Spleen (tissue), 11 donors: ENCODE results near the gene SPTSSB. TPM values are rescaled to one million over a fixed set of nuclear protein-coding genes. Genes with fewer than 3 reads are reported as not detected.

Source experiments
- DNase-seq: peaks from one replicate; pipeline ENCODE4 v3.0.0-alpha.2; 2020
- H3K27ac ChIP-seq, 8 donors: fragments of 200-600 bp; sonication (generic) in 7 of 8; 1 replicate in 4 of 8; 2 replicates in 4 of 8; pipeline versions ENCODE4 v1.5.0 to v1.8.0; 2016 to 2021; ENCODE audit warnings: inconsistent platforms in 4 of 8, mild to moderate bottlenecking in 4 of 8, moderate library complexity in 1 of 8
- H3K27me3 ChIP-seq, 7 donors: fragments of 200-600 bp; sonication (generic) in 6 of 7; replicated peaks in 1 of 7; 1 replicate in 4 of 7; 2 replicates in 3 of 7; pipeline versions ENCODE4 v1.5.0 to v1.8.0; 2016 to 2021; ENCODE audit warnings: inconsistent platforms in 3 of 7, mild to moderate bottlenecking in 1 of 7
- H3K36me3 ChIP-seq, 6 donors: fragments of 200-600 bp; sonication (generic) in 5 of 6; 1 replicate in 4 of 6; 2 replicates in 2 of 6; pipeline versions ENCODE4 v1.5.0 to v1.8.0; 2016 to 2021; ENCODE audit warnings: inconsistent platforms in 2 of 6
- H3K4me1 ChIP-seq, 6 donors: fragments of 200-600 bp; sonication (generic) in 5 of 6; 1 replicate in 3 of 6; 2 replicates in 3 of 6; pipeline versions ENCODE4 v1.5.0 to v1.8.0; 2016 to 2021; ENCODE audit warnings: inconsistent platforms in 3 of 6
- H3K4me3 ChIP-seq, 8 donors: fragments of 200-600 bp; sonication (generic) in 7 of 8; 1 replicate in 4 of 8; 2 replicates in 4 of 8; pipeline versions ENCODE4 v1.5.0 to v1.8.0; 2016 to 2021; ENCODE audit warnings: inconsistent platforms in 4 of 8, mild to moderate bottlenecking in 4 of 8, moderate library complexity in 2 of 8
- H3K9me3 ChIP-seq, 8 donors: fragments of 200-600 bp; sonication (generic) in 7 of 8; 1 replicate in 4 of 8; 2 replicates in 4 of 8; pipeline versions ENCODE4 v1.5.0 to v1.8.0; 2016 to 2021; ENCODE audit warnings: inconsistent platforms in 4 of 8
- POLR2A ChIP-seq, 3 donors: fragments of 450-650 bp; IDR thresholded peaks; one replicate each; pipeline ENCODE4 v1.5.1; 2017; ENCODE audit warnings: antibody characterized with exemption in 3 of 3, mild to moderate bottlenecking in 1 of 3
- POLR2AphosphoS5 ChIP-seq, 3 donors: sonication (generic); formaldehyde crosslinking; IDR thresholded peaks; one replicate each; pipeline ENCODE4 v1.5.1; 2017; ENCODE audit warnings: antibody characterized with exemption in 3 of 3
- WGBS, 5 donors: extraction: QIAGEN DNeasy Blood & Tissue Kit in 3 of 5; methylation state at CpG; one replicate each; pipeline versions ENCODE4 v1.1.5 to v1.1.7; 2013 to 2018; 5-methylcytosine and 5-hydroxymethylcytosine counted together
- intact Hi-C: fragments of 100-400 bp; cut with DNase I; formaldehyde crosslinking; loops from one replicate; pipeline ENCODE4 v1.15.0; 2023; ENCODE audit warnings: low total_unique reads
- polyA plus RNA-seq, 3 donors: library from polyadenylated mRNA; stranded (reverse); fragments of 200-250 nt; gene quantifications; one replicate each; pipeline ENCODE4 v1.2.1, GENCODE V29; 2013
- total RNA-seq, 7 donors: library from RNA; depleted of rRNA in 3 of 7; stranded (reverse); fragments of >200 nt in 3 of 7; fragmentation: NEBNext Ultra II Directional in 4 of 7; extraction: Animal tissue kit (Norgen Biotek cat#: 25700) in 4 of 7; gene quantifications; one replicate each; pipeline versions ENCODE4 v1.1.0 to v1.2.1, GENCODE V29; 2016 to 2021
- TF ChIP-seq, protein P1 (sequence below), 11 experiments: fragments of 200-600 bp in 7 of 11; fragments of 450-650 bp in 4 of 11; sonication (generic) in 4 of 11; IDR thresholded peaks in 8 of 11; conservative IDR thresholded peaks in 3 of 11; 1 replicate in 7 of 11; 2 replicates in 4 of 11; pipeline versions ENCODE4 v1.4.0 to v1.8.0; 2016 to 2021; ENCODE audit warnings: antibody characterized with exemption in 11 of 11, inconsistent platforms in 4 of 11, mild to moderate bottlenecking in 1 of 11
- donor health status: healthy with polysubstance abuse.
- donor health status: DM: no; HTN: no; CAD: no; lungs with moderate emphysema.
- donor health status: DM: no; HTN: no; CAD: no.
- donor health status: Bipolar disorder and iron deficiency.
- donor health status: healthy.
- donor health status: DM: no; HTN: no; CAD: no.
- donor health status: DM: yes; HTN: yes; CAD: no.

The SPTSSB gene
- total and polyA plus RNA-seq, 10 donors, result 0.26 to 4.5 (median 0.74) TPM

GRCh38 chr3:161316006-161316689 lies 55.2 kb downstream of the SPTSSB start:
- intact Hi-C loops, result no loop called here
- H3K4me1 ChIP-seq, result peaks cover 0 to 14% (median 7%) of the 10 kb centered on the region in 6 donors
- WGBS, 5 donors, result 89 to 95% (median 92%) methylated on average over 3 of the region's 3 CpGs
- DNase-seq, result no peak
- no peaks in the 10 kb centered on the region for H3K27me3 ChIP-seq
- no peaks in the 10 kb centered on the region for H3K36me3 ChIP-seq
- no peak overlapping the region for H3K27ac ChIP-seq
- no peak overlapping the region for H3K4me3 ChIP-seq
- TF ChIP-seq, protein P1, sequence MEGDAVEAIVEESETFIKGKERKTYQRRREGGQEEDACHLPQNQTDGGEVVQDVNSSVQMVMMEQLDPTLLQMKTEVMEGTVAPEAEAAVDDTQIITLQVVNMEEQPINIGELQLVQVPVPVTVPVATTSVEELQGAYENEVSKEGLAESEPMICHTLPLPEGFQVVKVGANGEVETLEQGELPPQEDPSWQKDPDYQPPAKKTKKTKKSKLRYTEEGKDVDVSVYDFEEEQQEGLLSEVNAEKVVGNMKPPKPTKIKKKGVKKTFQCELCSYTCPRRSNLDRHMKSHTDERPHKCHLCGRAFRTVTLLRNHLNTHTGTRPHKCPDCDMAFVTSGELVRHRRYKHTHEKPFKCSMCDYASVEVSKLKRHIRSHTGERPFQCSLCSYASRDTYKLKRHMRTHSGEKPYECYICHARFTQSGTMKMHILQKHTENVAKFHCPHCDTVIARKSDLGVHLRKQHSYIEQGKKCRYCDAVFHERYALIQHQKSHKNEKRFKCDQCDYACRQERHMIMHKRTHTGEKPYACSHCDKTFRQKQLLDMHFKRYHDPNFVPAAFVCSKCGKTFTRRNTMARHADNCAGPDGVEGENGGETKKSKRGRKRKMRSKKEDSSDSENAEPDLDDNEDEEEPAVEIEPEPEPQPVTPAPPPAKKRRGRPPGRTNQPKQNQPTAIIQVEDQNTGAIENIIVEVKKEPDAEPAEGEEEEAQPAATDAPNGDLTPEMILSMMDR (IDR thresholded peaks at IDR 0.05 in 8 of 11, conservative IDR thresholded peaks at IDR 0.05 in 3 of 11), result no peak
- TF ChIP-seq POLR2AphosphoS5 (IDR thresholded peaks at IDR 0.05) (no peak), POLR2A (IDR thresholded peaks at IDR 0.05) (no peak)
- peaks cover 0 to 19% (median 16%) of the 10 kb centered on the region in 8 donors for H3K9me3 ChIP-seq

GRCh38 chr3:161314836-161315395 lies 56.4 kb downstream of the SPTSSB start:
- H3K36me3 ChIP-seq, result no peaks in the 10 kb centered on the region
- no peak overlapping the region for H3K4me3 ChIP-seq
- intact Hi-C loops, result no loop called here
- H3K27me3 ChIP-seq, result no peaks in the 10 kb centered on the region
- peaks cover 0 to 26% (median 11%) of the 10 kb centered on the region in 6 donors for H3K4me1 ChIP-seq
- TF ChIP-seq, protein P1 (IDR thresholded peaks at IDR 0.05 in 8 of 11, conservative IDR thresholded peaks at IDR 0.05 in 3 of 11), result no peak
- TF ChIP-seq POLR2A (IDR thresholded peaks at IDR 0.05) (no peak), POLR2AphosphoS5 (IDR thresholded peaks at IDR 0.05) (no peak)
- peaks cover 0 to 7% (median 4%) of the 10 kb centered on the region in 8 donors for H3K9me3 ChIP-seq
- WGBS, 5 donors, result 78 to 91% (median 86%) methylated on average over 3 of the region's 3 CpGs
- no peak overlapping the region for H3K27ac ChIP-seq
- DNase-seq, result no peak

GRCh38 chr3:161310649-161311423 lies 60.5 kb downstream of the SPTSSB start:
- no peak for TF ChIP-seq POLR2A (IDR thresholded peaks at IDR 0.05)
- no peak for TF ChIP-seq POLR2AphosphoS5 (IDR thresholded peaks at IDR 0.05)
- TF ChIP-seq, protein P1 (IDR thresholded peaks at IDR 0.05 in 8 of 11, conservative IDR thresholded peaks at IDR 0.05 in 3 of 11), result no peak
- H3K9me3 ChIP-seq, result peaks cover 0 to 21% (median 17%) of the 10 kb centered on the region in 8 donors
- DNase-seq, result no peak
- H3K4me1 ChIP-seq, result peaks cover 0 to 29% (median 12%) of the 10 kb centered on the region in 6 donors
- intact Hi-C loops, result no loop called here
- peak overlapping the region in 5 of 8 donors; percentile 5 to 59 (median 22) for H3K27ac ChIP-seq
- WGBS, 5 donors, result 34 to 46% (median 40%) methylated on average over 5 of the region's 5 CpGs
- no peaks in the 10 kb centered on the region for H3K36me3 ChIP-seq
- H3K4me3 ChIP-seq, result no peak overlapping the region
- no peaks in the 10 kb centered on the region for H3K27me3 ChIP-seq
